GM19463 (cell line): ENCODE results near the gene KIF5C.
"Not testable (repeated sequence)": the region's sequence is repeated elsewhere in the genome, so short reads cannot be mapped to it uniquely, and the experiment has no call there.

Experiments used
- ATAC-seq: cut with Tn5 transposase; IDR thresholded peaks from one replicate; pipeline ENCODE4 v1.9.1; 2021; ENCODE audit warnings: mild to moderate bottlenecking, moderate library complexity; ENCODE audit not compliant: unreplicated experiment

Gene KIF5C

GRCh38 chr2:148874868-148875341, at the start of gene KIF5C:
Gene KIF5C (plus strand): TSS chr2:148875227. CDS start chr2:148875618, 391 bp downstream.
- peak; percentile 94 for ATAC-seq

- ATAC-seq: no peak
These were observed 48.2 kb upstream of the KIF5C start for GRCh38 chr2:148826791-148827190.

- no peak for ATAC-seq
These were observed 46.1 kb upstream of the KIF5C start for GRCh38 chr2:148828941-148829340.

- ATAC-seq: no peak
These were observed 45.4 kb upstream of the KIF5C start for GRCh38 chr2:148829618-148830017.

GRCh38 chr2:148832637-148833036, 42.4 kb upstream of the KIF5C start:
- ATAC-seq: no peak

GRCh38 chr2:148842050-148842449, 33.0 kb upstream of the KIF5C start:
- no peak for ATAC-seq

- ATAC-seq: no peak
These were observed 26.9 kb upstream of the KIF5C start for GRCh38 chr2:148848146-148848545.

- no peak for ATAC-seq
These were observed 21.6 kb upstream of the KIF5C start for GRCh38 chr2:148853458-148853857.

- ATAC-seq: no peak
These were observed 15.0 kb upstream of the KIF5C start for GRCh38 chr2:148860037-148860436.

GRCh38 chr2:148861367-148861766, 13.7 kb upstream of the KIF5C start:
- ATAC-seq: no peak

- not testable (repeated sequence) for ATAC-seq
These were observed 12.5 kb upstream of the KIF5C start for GRCh38 chr2:148862478-148862877.

- ATAC-seq: no peak
These were observed 9.5 kb upstream of the KIF5C start for GRCh38 chr2:148865512-148865911.

GRCh38 chr2:148866091-148866490, 8.9 kb upstream of the KIF5C start:
- no peak for ATAC-seq

GRCh38 chr2:148867079-148867769, 7.8 kb upstream of the KIF5C start:
- no peak for ATAC-seq

- ATAC-seq: peak; percentile 27
These were observed 492 bp downstream of the KIF5C start for GRCh38 chr2:148875387-148876051.

- no peak for ATAC-seq
These were observed 1.2 kb downstream of the KIF5C start for GRCh38 chr2:148876202-148876594.

- ATAC-seq: no peak
These were observed 1.8 kb downstream of the KIF5C start for GRCh38 chr2:148876595-148877402.

- no peak for ATAC-seq
These were observed 2.3 kb downstream of the KIF5C start for GRCh38 chr2:148877403-148877740.

- ATAC-seq: no peak
These were observed 5.6 kb downstream of the KIF5C start for GRCh38 chr2:148880636-148881035.

- ATAC-seq: no peak
These were observed 7.0 kb downstream of the KIF5C start for GRCh38 chr2:148882051-148882450.

GRCh38 chr2:148885209-148885608, 10.2 kb downstream of the KIF5C start:
- ATAC-seq: no peak

GRCh38 chr2:148885988-148886387, 11.0 kb downstream of the KIF5C start:
- no peak for ATAC-seq
